GM18907 (cell line): ENCODE data around the gene MAN1A1.
A peak's percentile ranks its signal among the peaks of the same experiment; 100 is the strongest.
"Not testable (repeated sequence)": the region's sequence is repeated elsewhere in the genome, so short reads cannot be mapped to it uniquely, and the experiment has no call there.

Experiments used
- ATAC-seq: cut with Tn5 transposase; IDR thresholded peaks from one replicate; pipeline ENCODE4 v1.9.1; 2021; ENCODE audit warnings: mild to moderate bottlenecking, moderate library complexity; ENCODE audit not compliant: unreplicated experiment

The MAN1A1 gene

GRCh38 chr6:119349361-119350201, at the start of gene MAN1A1:
Gene MAN1A1, minus strand, starts transcription at chr6:119349761. Its CDS starts 696 bp downstream, at chr6:119349065.
- peak; percentile 80 for ATAC-seq

- ATAC-seq: peak; percentile 88
Measured at GRCh38 chr6:119395192-119395591, 45.6 kb upstream of the MAN1A1 start.

- ATAC-seq: no peak
Measured at GRCh38 chr6:119390247-119390793, 40.8 kb upstream of the MAN1A1 start.

- no peak for ATAC-seq
Measured at GRCh38 chr6:119385994-119386393, 36.4 kb upstream of the MAN1A1 start.

- ATAC-seq: no peak
Measured at GRCh38 chr6:119384444-119384843, 34.9 kb upstream of the MAN1A1 start.

DNA sequence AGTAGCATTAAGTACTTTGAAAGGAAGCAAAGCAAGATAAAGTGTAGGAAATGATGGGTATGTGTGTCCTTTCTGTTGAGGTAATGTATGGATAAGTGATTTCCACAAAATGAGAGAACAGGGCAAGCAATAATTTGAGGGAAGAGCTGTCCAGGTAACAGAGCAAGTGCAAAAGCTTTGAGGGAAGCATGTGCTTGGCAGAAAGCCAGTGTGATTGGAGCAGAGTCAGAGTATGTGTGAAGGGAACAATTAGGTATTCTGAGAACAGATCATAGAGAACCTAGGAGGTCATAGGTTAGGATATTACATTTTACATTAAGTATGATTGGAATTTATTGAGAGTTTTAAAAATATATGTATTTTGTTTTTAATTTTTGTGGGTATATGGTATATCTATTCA, 30.2 kb upstream of the MAN1A1 start:
- ATAC-seq: no peak

DNA sequence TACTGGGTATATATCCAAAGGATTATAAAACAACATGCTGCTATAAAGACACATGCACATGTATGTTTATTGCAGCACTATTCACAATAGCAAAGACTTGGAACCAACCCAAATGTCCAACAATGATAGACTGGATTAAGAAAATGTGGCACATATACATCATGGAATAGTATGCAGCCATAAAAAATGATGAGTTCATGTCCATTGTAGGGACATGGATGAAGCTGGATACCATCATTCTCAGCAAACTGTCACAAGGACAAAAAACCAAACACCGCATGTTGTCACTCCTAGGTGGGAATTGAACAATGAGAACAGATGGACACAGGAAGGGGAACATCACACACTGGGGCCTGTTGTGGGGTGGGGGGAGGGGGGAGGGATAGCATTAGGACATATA, 27.5 kb upstream of the MAN1A1 start:
- not testable (repeated sequence) for ATAC-seq

GRCh38 chr6:119370080-119370479, 20.5 kb upstream of the MAN1A1 start:
- ATAC-seq: no peak

DNA sequence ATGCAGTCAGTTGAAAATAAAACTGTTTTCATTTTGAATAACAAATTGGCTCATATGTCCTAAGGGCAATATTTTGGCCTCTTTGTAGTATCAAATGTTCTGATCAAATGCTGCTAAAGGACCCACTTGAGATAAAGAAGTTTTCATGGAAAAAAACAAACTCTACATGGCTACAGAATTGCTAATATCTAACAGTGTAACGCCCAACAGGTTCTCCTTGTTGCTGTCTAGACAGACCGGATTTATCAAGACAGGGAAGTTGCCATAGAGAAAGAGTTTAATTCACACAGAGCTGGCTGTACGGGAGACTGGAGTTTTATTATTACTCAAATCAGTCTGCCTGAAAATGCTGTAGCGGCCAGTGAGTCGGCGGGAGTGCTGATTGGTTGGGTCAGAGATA, 19.4 kb upstream of the MAN1A1 start:
- no peak for ATAC-seq

- ATAC-seq: no peak
Measured at GRCh38 chr6:119361209-119361608, 11.6 kb upstream of the MAN1A1 start.

GRCh38 chr6:119360262-119360915, 10.8 kb upstream of the MAN1A1 start:
- ATAC-seq: no peak

- no peak for ATAC-seq
Measured at GRCh38 chr6:119355890-119356289, 6.3 kb upstream of the MAN1A1 start.

- no peak for ATAC-seq
Measured at GRCh38 chr6:119355157-119355556, 5.6 kb upstream of the MAN1A1 start.

DNA sequence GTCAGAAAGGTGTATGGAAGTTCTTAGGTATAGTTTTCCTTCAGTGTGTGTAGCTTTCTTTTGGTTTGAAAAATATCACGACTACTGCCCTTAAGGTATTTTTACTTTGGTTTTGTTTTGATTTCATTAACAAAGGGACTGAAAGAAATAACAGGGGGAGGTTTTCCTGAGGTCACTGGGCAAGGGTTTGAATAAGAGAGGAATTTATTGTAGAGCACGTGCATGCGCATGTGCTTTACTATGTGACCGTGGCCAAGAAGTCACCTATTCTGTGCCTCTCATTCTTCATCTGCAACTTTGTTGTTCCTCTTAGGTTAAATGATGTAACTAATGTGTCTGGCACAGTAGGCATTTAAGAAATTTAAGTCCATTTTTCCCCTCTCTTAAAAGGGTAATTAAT, 4.1 kb upstream of the MAN1A1 start:
- ATAC-seq: no peak

GRCh38 chr6:119352001-119352400, 2.4 kb upstream of the MAN1A1 start:
- ATAC-seq: no peak

DNA sequence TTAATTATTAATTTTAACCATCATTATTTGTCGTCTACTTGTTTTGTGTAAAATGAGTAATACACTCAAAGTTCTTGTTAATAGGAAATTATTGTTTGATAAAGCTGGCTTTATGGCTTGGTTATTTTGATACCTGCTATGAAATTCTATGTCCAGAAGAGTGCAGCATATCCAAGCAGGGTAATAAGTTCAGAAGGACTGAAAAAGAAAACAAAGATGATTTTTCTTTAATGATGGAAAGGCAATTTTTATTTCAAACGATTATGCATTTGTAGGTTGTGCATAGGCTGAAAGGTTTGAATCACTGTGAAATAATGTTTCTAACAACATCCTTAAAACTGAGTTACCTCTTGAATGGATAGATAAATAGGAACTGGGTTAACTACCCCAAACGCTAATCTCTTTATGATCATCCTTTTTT, 1.4 kb upstream of the MAN1A1 start:
- no peak for ATAC-seq

GRCh38 chr6:119350202-119350951, 816 bp upstream of the MAN1A1 start:
- ATAC-seq: peak; percentile 16

DNA sequence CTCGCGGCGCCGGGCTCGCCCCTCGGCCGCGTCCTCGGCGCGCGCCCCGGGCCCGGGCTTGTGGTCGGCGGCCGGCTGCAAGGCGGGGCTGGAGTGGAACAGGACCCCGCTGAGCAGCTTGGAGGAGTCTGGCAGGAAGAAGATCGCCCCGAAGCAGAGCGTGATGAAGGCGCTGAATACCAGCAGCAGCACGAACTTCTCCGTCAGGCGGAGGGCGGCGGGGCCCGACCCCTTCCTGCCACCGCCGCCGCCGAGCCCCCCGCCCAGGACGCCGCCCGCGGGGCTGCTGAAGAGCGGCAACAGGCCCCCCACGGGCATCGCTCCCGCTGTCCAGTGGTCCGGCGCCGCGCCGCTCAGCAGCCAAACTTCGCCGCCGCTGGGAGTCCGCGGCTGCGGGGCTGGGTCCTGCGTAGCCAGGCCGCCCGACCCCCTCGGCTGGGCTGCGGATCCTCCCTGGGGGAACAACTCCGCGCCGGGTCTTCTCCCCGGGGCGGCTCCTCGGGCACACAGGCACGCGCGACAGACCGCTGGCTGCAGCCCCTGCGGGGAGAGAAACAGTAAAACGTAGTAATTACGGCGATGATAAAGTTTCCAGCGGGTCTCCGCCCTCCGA, 707 bp downstream of the MAN1A1 start:
- peak; percentile 14 for ATAC-seq

DNA sequence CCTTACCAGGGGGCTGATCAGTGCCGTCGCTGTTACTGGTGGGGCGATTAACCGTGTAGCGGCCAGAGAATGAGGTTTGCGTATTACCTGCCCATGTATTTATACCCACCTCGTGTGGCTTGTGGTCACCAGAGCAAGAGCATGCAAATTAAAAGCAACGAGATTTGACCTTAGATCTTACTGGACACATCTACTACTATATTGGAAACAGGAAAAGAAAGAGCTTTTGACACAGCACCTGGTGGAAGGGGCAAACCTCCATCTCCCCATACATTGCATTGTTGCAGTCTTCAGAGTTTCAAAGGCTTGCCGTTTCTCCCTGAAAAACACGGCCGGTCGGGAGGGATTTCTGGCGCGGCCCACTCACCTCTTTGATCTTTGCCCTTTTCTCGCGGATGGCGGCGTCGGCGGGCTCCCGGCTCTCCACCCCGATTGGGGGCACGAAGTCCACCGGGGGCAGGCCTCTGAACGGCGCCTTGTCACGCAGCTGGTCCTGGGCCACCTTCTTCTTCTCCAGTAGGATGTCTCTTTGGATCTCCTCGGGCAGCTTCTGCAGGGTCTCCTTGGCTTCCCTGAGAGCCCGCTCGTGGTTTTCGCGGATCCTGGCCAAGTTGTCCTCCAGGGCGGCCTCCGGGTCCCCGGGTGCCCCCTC, 1.3 kb downstream of the MAN1A1 start:
- peak; percentile 23 for ATAC-seq

GRCh38 chr6:119347466-119348095, 2.0 kb downstream of the MAN1A1 start:
- peak; percentile 34 for ATAC-seq
